ENCODE data around the gene RTEL1. TPM values are rescaled to one million over a fixed set of nuclear protein-coding genes. Genes with fewer than 3 reads are reported as not detected.
A peak's percentile ranks its signal among the peaks of the same experiment; 100 is the strongest.

RTEL1 gene
- total RNA-seq, 2 experiments from 2014 or later = 25.5 to 27.6 TPM

- ChIA-PET POLR2A (no interaction called here), CTCF (no interaction called here)
- Histone ChIP-seq H3K4me1 (ENCODE audit: insufficient read depth, low read length) (peaks cover 25% of the 10 kb centered on the region), H3K27me3 (ENCODE audit: control insufficient read depth in 1 of 2, insufficient read depth in 2 of 2, low read length in 2 of 2) (no peaks in the 10 kb centered on the region), H3K4me3 (ENCODE audit: low read length) (no peak overlapping the region), H3K36me3 (ENCODE audit: insufficient read depth, low read length) (peaks cover 26% of the 10 kb centered on the region), H3K27ac (ENCODE audit: low read depth in 1 of 2, low read length in 2 of 2) (no peak overlapping the region), H3K9me3 (ENCODE audit: control insufficient read depth in 1 of 2, insufficient read depth in 1 of 2, low read length in 2 of 2) (no peaks in the 10 kb centered on the region)
- H3K9me3 Mint-ChIP-seq = no peaks in the 10 kb centered on the region
- ATAC-seq (ENCODE audit: poor library complexity) = no peak
- DNase-seq = no peak
- no peak overlapping the region for H3K27ac Mint-ChIP-seq
- peaks cover 18% of the 10 kb centered on the region for H3K36me3 Mint-ChIP-seq (ENCODE audit: low read depth)
- H3K4me3 Mint-ChIP-seq = peak overlapping the region; percentile 98
- no peaks in the 10 kb centered on the region for H3K27me3 Mint-ChIP-seq
- intact Hi-C loops (cut with DNase I, micrococcal nuclease) = no loop called here
- TF ChIP-seq, protein P1, sequence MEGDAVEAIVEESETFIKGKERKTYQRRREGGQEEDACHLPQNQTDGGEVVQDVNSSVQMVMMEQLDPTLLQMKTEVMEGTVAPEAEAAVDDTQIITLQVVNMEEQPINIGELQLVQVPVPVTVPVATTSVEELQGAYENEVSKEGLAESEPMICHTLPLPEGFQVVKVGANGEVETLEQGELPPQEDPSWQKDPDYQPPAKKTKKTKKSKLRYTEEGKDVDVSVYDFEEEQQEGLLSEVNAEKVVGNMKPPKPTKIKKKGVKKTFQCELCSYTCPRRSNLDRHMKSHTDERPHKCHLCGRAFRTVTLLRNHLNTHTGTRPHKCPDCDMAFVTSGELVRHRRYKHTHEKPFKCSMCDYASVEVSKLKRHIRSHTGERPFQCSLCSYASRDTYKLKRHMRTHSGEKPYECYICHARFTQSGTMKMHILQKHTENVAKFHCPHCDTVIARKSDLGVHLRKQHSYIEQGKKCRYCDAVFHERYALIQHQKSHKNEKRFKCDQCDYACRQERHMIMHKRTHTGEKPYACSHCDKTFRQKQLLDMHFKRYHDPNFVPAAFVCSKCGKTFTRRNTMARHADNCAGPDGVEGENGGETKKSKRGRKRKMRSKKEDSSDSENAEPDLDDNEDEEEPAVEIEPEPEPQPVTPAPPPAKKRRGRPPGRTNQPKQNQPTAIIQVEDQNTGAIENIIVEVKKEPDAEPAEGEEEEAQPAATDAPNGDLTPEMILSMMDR (IDR thresholded peaks at IDR 0.05) = no peak
- peaks cover 26% of the 10 kb centered on the region for H3K4me1 Mint-ChIP-seq (ENCODE audit: low read depth)
These were observed 2.5 kb downstream of the RTEL1 start for GRCh38 chr20:63660622-63661021.

- POLR2A ChIA-PET = no interaction called here
- H3K9me3 Mint-ChIP-seq = no peaks in the 10 kb centered on the region
- no peak overlapping the region for H3K4me3 ChIP-seq (ENCODE audit: low read length)
- H3K4me1 ChIP-seq (ENCODE audit: insufficient read depth, low read length) = peaks cover 24% of the 10 kb centered on the region
- H3K4me1 Mint-ChIP-seq (ENCODE audit: low read depth) = peaks cover 26% of the 10 kb centered on the region
- H3K36me3 ChIP-seq (ENCODE audit: insufficient read depth, low read length) = peaks cover 29% of the 10 kb centered on the region
- H3K27ac ChIP-seq (ENCODE audit: low read depth in 1 of 2, low read length in 2 of 2) = no peak overlapping the region
- no peaks in the 10 kb centered on the region for H3K27me3 Mint-ChIP-seq
- TF ChIP-seq, protein P1 (IDR thresholded peaks at IDR 0.05) = no peak
- no peak overlapping the region for H3K27ac Mint-ChIP-seq
- no peak for ATAC-seq (ENCODE audit: poor library complexity)
- H3K4me3 Mint-ChIP-seq = no peak overlapping the region
- CTCF ChIA-PET = no interaction called here
- DNase-seq = no peak
- no peaks in the 10 kb centered on the region for H3K9me3 ChIP-seq (ENCODE audit: control insufficient read depth in 1 of 2, insufficient read depth in 1 of 2, low read length in 2 of 2)
- peaks cover 22% of the 10 kb centered on the region for H3K36me3 Mint-ChIP-seq (ENCODE audit: low read depth)
- H3K27me3 ChIP-seq (ENCODE audit: control insufficient read depth in 1 of 2, insufficient read depth in 2 of 2, low read length in 2 of 2) = no peaks in the 10 kb centered on the region
- intact Hi-C loops (cut with DNase I, micrococcal nuclease) = no loop called here
These were observed 3.0 kb downstream of the RTEL1 start for GRCh38 chr20:63661108-63661507.

DNA sequence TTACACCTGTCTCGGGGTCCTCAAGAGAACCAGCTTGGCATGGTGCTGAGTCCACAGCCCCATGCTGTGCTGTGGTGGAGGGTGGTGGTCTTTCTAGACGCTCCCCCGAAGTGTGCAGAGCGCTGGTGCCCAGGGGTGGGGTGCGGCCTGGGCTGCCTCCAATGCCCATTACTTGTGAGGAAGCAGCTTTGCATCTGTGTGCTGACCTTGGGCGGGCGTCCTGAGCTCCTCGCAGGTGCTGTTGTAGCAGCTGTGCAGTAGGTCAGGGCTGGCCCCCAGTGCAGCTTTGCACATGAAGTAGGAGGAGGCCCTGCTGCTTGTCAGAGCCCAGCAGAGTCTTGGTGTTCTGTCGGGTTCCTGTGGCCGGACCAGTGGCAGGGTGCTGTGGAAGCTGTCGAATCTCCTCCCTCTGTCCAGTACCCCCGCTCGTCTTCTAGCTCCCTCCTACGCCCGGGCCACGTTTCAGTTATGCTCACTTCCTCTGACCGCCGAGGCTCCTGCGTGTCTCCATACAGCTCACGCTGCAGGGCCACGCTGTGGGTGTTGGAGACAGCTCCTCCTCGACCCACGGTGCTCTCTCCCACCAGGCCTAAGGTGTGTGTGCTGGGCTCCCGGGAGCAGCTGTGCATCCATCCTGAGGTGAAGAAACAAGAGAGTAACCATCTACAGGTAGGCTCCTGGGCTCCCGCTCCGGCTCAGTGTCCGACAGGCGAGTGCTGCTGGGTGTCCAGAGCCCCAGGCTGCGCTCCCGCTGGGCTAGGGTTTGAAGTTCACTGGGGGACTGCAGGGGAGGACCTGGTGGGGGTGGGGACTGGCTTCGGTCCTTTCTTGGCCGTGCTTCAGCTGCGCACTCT lies 4.1 kb downstream of the RTEL1 start:
- H3K4me3 ChIP-seq (ENCODE audit: low read length) = no peak overlapping the region
- Mint-ChIP-seq H3K9me3 (no peaks in the 10 kb centered on the region), H3K4me1 (ENCODE audit: low read depth) (peaks cover 26% of the 10 kb centered on the region), H3K27ac (no peak overlapping the region), H3K36me3 (ENCODE audit: low read depth) (peaks cover 25% of the 10 kb centered on the region), H3K27me3 (no peaks in the 10 kb centered on the region), H3K4me3 (peak overlapping the region; percentile 48)
- H3K4me1 ChIP-seq (ENCODE audit: insufficient read depth, low read length) = peaks cover 21% of the 10 kb centered on the region
- intact Hi-C loops (cut with DNase I, micrococcal nuclease) = no loop called here
- DNase-seq = no peak
- H3K27ac ChIP-seq (ENCODE audit: low read depth in 1 of 2, low read length in 2 of 2) = no peak overlapping the region
- no peak for ATAC-seq (ENCODE audit: poor library complexity)
- ChIA-PET CTCF (no interaction called here), POLR2A (no interaction called here)
- H3K9me3 ChIP-seq (ENCODE audit: control insufficient read depth in 1 of 2, insufficient read depth in 1 of 2, low read length in 2 of 2) = no peaks in the 10 kb centered on the region
- H3K36me3 ChIP-seq (ENCODE audit: insufficient read depth, low read length) = peaks cover 32% of the 10 kb centered on the region
- TF ChIP-seq, protein P1 (IDR thresholded peaks at IDR 0.05) = no peak
- H3K27me3 ChIP-seq (ENCODE audit: control insufficient read depth in 1 of 2, insufficient read depth in 2 of 2, low read length in 2 of 2) = no peaks in the 10 kb centered on the region

All from CD4-positive, alpha-beta T cell (primary cell).